SK-N-SH treated with all-trans-retinoic acid at 6 μM for 48 hours (cell line): Measurements from ENCODE around the gene MRPL11.

Experiments
- ATAC-seq: fragments of 200-7000 bp; cut with Tn5 transposase; 3 replicates; pipeline ENCODE4 v1.9.1; 2020; ENCODE audit warnings: mild to moderate bottlenecking, moderate library complexity
- ARNTL ChIP-seq: fragments of 450-650 bp; formaldehyde crosslinking; IDR thresholded peaks from 2 replicates; pipeline ENCODE4 v1.5.0; 2020; ENCODE audit warnings: low read depth, mild to moderate bottlenecking, moderate library complexity, borderline replicate concordance
- BACH2 ChIP-seq: fragments of 250-450 bp; sonication (Bioruptor Pico); IDR thresholded peaks from 2 replicates; pipeline ENCODE4 v1.9.0; 2021; ENCODE audit warnings: mild to moderate bottlenecking, borderline replicate concordance
- CREB5 ChIP-seq: fragments of 250-450 bp; sonication (Bioruptor Pico); IDR thresholded peaks from 2 replicates; pipeline ENCODE4 v1.5.1; 2020; ENCODE audit warnings: low read depth, mild to moderate bottlenecking, moderate library complexity
- CSRNP3 ChIP-seq: fragments of 250-450 bp; sonication (Bioruptor Pico); IDR thresholded peaks from 2 replicates; pipeline ENCODE4 v1.5.1; 2021; ENCODE audit warnings: mild to moderate bottlenecking, moderate library complexity
- ESRRG ChIP-seq: fragments of 250-450 bp; sonication (Bioruptor Pico); IDR thresholded peaks from 2 replicates; pipeline ENCODE4 v1.6.1; 2021; ENCODE audit warnings: mild to moderate bottlenecking
- ISL1 ChIP-seq: fragments of 250-450 bp; sonication (Bioruptor Pico); IDR thresholded peaks from 2 replicates; pipeline ENCODE4 v2.1.2; 2022; ENCODE audit warnings: mild to moderate bottlenecking, moderate library complexity
- OSR1 ChIP-seq: fragments of 250-450 bp; sonication (Bioruptor Pico); IDR thresholded peaks from 2 replicates; pipeline ENCODE4 v1.8.0; 2022; ENCODE audit warnings: moderate library complexity, mild to moderate bottlenecking, inconsistent platforms
- PATZ1 ChIP-seq: fragments of 250-450 bp; sonication (Bioruptor Pico); IDR thresholded peaks from 2 replicates; pipeline ENCODE4 v1.8.0; 2020; ENCODE audit warnings: mild to moderate bottlenecking, moderate library complexity, borderline replicate concordance
- RARB ChIP-seq: fragments of 250-450 bp; sonication (Bioruptor Pico); IDR thresholded peaks from 2 replicates; pipeline ENCODE4 v1.8.0; 2021; ENCODE audit warnings: mild to moderate bottlenecking, moderate library complexity
- SNAI2 ChIP-seq: fragments of 250-450 bp; sonication (Bioruptor Pico); IDR thresholded peaks from 2 replicates; pipeline ENCODE4 v1.5.0; 2020; ENCODE audit warnings: mild to moderate bottlenecking, moderate library complexity
- TCF4 ChIP-seq: fragments of 250-450 bp; sonication (Bioruptor Pico); IDR thresholded peaks from 2 replicates; pipeline ENCODE4 v1.8.0; 2021; ENCODE audit warnings: mild to moderate bottlenecking, moderate library complexity, borderline replicate concordance
- TOX ChIP-seq: fragments of 250-450 bp; sonication (Bioruptor Pico); IDR thresholded peaks from 2 replicates; pipeline ENCODE4 v1.8.0; 2021; ENCODE audit warnings: mild to moderate bottlenecking, moderate library complexity, borderline replicate concordance
- TSHZ2 ChIP-seq: fragments of 250-450 bp; sonication (Bioruptor Pico); IDR thresholded peaks from 2 replicates; pipeline ENCODE4 v1.5.0; 2020; ENCODE audit warnings: mild to moderate bottlenecking, moderate library complexity
- ZC3H10 ChIP-seq: fragments of 250-450 bp; sonication (Bioruptor Pico); IDR thresholded peaks from 2 replicates; pipeline ENCODE4 v1.5.1; 2021; ENCODE audit warnings: mild to moderate bottlenecking, moderate library complexity
- ZFP3 ChIP-seq: fragments of 250-450 bp; sonication (Bioruptor Pico); IDR thresholded peaks from 2 replicates; pipeline ENCODE4 v1.5.0; 2020; ENCODE audit warnings: mild to moderate bottlenecking, moderate library complexity
- ZFP30 ChIP-seq: fragments of 450-650 bp; formaldehyde crosslinking; IDR thresholded peaks from 2 replicates; pipeline ENCODE4 v1.5.0; 2022; ENCODE audit warnings: mild to moderate bottlenecking, moderate library complexity
- ZNF70 ChIP-seq: fragments of 450-650 bp; formaldehyde crosslinking; IDR thresholded peaks from 2 replicates; pipeline ENCODE4 v1.5.0; 2020; ENCODE audit warnings: mild to moderate bottlenecking, moderate library complexity
- ZNF8 ChIP-seq: fragments of 450-650 bp; formaldehyde crosslinking; IDR thresholded peaks from 2 replicates; pipeline ENCODE4 v1.5.0; 2020; ENCODE audit warnings: mild to moderate bottlenecking, moderate library complexity

The MRPL11 gene

GRCh38 chr11:66459138-66459778 lies 20.6 kb upstream of the MRPL11 start:
- ATAC-seq = no peak

GRCh38 chr11:66457826-66458225 lies 19.2 kb upstream of the MRPL11 start:
- no peak for ATAC-seq

More at GRCh38 chr11:66459138-66459778, 20.6 kb upstream of the MRPL11 start:
- TF ChIP-seq ZFP30 (CRISPR knock-in tag) (no peak), ZFP3 (CRISPR knock-in tag) (no peak), ZC3H10 (CRISPR knock-in tag) (no peak), RARB (CRISPR knock-in tag) (no peak), ZNF8 (CRISPR knock-in tag) (no peak), ISL1 (no peak), SNAI2 (CRISPR knock-in tag) (no peak), TOX (no peak), ZNF70 (no peak), TSHZ2 (CRISPR knock-in tag) (no peak), CREB5 (CRISPR knock-in tag) (no peak), ESRRG (CRISPR knock-in tag) (no peak), PATZ1 (CRISPR knock-in tag) (no peak), OSR1 (no peak), CSRNP3 (no peak), ARNTL (CRISPR knock-in tag) (no peak), BACH2 (CRISPR knock-in tag) (no peak)

More at GRCh38 chr11:66457826-66458225, 19.2 kb upstream of the MRPL11 start:
- TF ChIP-seq ARNTL (CRISPR knock-in tag) (no peak), TCF4 (CRISPR knock-in tag) (no peak), BACH2 (CRISPR knock-in tag) (no peak), TOX (no peak), ESRRG (CRISPR knock-in tag) (no peak), CSRNP3 (no peak), SNAI2 (CRISPR knock-in tag) (no peak), ZNF70 (no peak), ZFP3 (CRISPR knock-in tag) (no peak), PATZ1 (CRISPR knock-in tag) (no peak), ZNF8 (CRISPR knock-in tag) (no peak)
